Mesendoderm (in vitro differentiated cells): ENCODE measurements around the gene RBM41.

ENCODE experiments used
- DNase-seq: peaks from one replicate; pipeline ENCODE4 v3.0.0; 2013
- H2AK5ac ChIP-seq: 2 replicates; pipeline ENCODE4 v1.6.1; 2013; ENCODE audit warnings: low read length, inconsistent platforms
- H2BK120ac ChIP-seq: 2 replicates; pipeline ENCODE4 v1.6.1; 2013; ENCODE audit warnings: low read depth, mild to moderate bottlenecking, low read length, moderate library complexity, mixed read lengths
- H2BK15ac ChIP-seq: replicated peaks from 2 replicates; pipeline ENCODE4 v1.6.1; 2013; ENCODE audit warnings: low read depth, mild to moderate bottlenecking, moderate library complexity
- H2BK5ac ChIP-seq: 2 replicates; pipeline ENCODE4 v1.6.1; 2013; ENCODE audit warnings: low read length, inconsistent platforms
- H3K18ac ChIP-seq: 2 replicates; pipeline ENCODE4 v1.6.1; 2013; ENCODE audit warnings: mild to moderate bottlenecking, low read length, mixed read lengths
- H3K23ac ChIP-seq: one replicate; pipeline ENCODE4 v1.6.1; 2013; ENCODE audit warnings: low read length
- H3K27ac ChIP-seq: 2 replicates; pipeline ENCODE4 v1.5.1; 2013; ENCODE audit warnings: low read depth, mild to moderate bottlenecking, inconsistent platforms, low read length, moderate library complexity
- H3K27me3 ChIP-seq: 2 replicates; pipeline ENCODE4 v1.6.1; 2013; ENCODE audit warnings: low read length, control low read depth, mild to moderate bottlenecking, inconsistent platforms; ENCODE audit not compliant: insufficient read depth, poor library complexity
- H3K36me3 ChIP-seq: 2 replicates; pipeline ENCODE4 v1.6.1; 2013; ENCODE audit warnings: low read length, inconsistent platforms; ENCODE audit not compliant: control insufficient read depth, insufficient read depth
- H3K4ac ChIP-seq: one replicate; pipeline ENCODE4 v1.6.1; 2013; ENCODE audit warnings: low read depth, mild to moderate bottlenecking, low read length, moderate library complexity
- H3K4me1 ChIP-seq: 2 replicates; pipeline ENCODE4 v1.6.1; 2013; ENCODE audit warnings: low read depth, low read length, inconsistent platforms; ENCODE audit not compliant: control insufficient read depth
- H3K4me2 ChIP-seq: 2 replicates; pipeline ENCODE4 v1.6.1; 2013; ENCODE audit warnings: low read length
- H3K4me3 ChIP-seq: 2 replicates; pipeline ENCODE4 v1.5.1; 2013; ENCODE audit warnings: mild to moderate bottlenecking, low read length
- H3K56ac ChIP-seq: one replicate; pipeline ENCODE4 v1.6.1; 2013; ENCODE audit warnings: low read length
- H3K79me1 ChIP-seq: 2 replicates; pipeline ENCODE4 v1.6.1; 2013; ENCODE audit warnings: low read length, inconsistent platforms
- H3K79me2 ChIP-seq: 2 replicates; pipeline ENCODE4 v1.6.1; 2013; ENCODE audit warnings: mild to moderate bottlenecking, low read length; ENCODE audit not compliant: control insufficient read depth, insufficient read depth
- H3K9ac ChIP-seq: 2 replicates; pipeline ENCODE4 v1.6.1; 2013; ENCODE audit warnings: low read length, inconsistent platforms
- H4K5ac ChIP-seq: one replicate; pipeline ENCODE4 v1.6.1; 2013; ENCODE audit warnings: low read length
- H4K8ac ChIP-seq: one replicate; pipeline ENCODE4 v1.6.1; 2013; ENCODE audit warnings: low read depth, mild to moderate bottlenecking, control low read depth, low read length, moderate library complexity
- WGBS: extraction: QIAGEN DNeasy Blood & Tissue Kit; methylation state at CpG from one replicate; pipeline ENCODE4 v1.1.7; 2013; ENCODE audit warnings: low lambda C conversion rate, missing lambda C conversion rate; ENCODE audit not compliant: insufficient coverage; ENCODE audit errors: extremely low coverage; 5-methylcytosine and 5-hydroxymethylcytosine counted together

RBM41 gene

GRCh38 chrX:107123750-107124149 lies 5.1 kb upstream of the RBM41 start:
- Histone ChIP-seq H3K4me2 (no peak overlapping the region), H4K8ac (no peak overlapping the region), H3K4me1 (no peaks in the 10 kb centered on the region), H4K5ac (no peak overlapping the region), H3K23ac (no peak overlapping the region), H2AK5ac (no peak overlapping the region), H3K4ac (no peak overlapping the region), H2BK15ac (no peak overlapping the region), H3K79me1 (no peaks in the 10 kb centered on the region), H3K56ac (no peak overlapping the region), H3K9ac (no peak overlapping the region), H3K4me3 (no peak overlapping the region), H3K79me2 (no peaks in the 10 kb centered on the region), H3K27me3 (no peaks in the 10 kb centered on the region), H3K27ac (no peak overlapping the region), H2BK5ac (no peak overlapping the region), H3K36me3 (no peaks in the 10 kb centered on the region), H3K18ac (no peak overlapping the region), H2BK120ac (no peak overlapping the region)
- DNase-seq = no peak

- Histone ChIP-seq H3K4me3 (no peak overlapping the region), H2BK5ac (no peak overlapping the region)
These were observed 661 bp upstream of the RBM41 start for GRCh38 chrX:107119283-107119682.

DNA sequence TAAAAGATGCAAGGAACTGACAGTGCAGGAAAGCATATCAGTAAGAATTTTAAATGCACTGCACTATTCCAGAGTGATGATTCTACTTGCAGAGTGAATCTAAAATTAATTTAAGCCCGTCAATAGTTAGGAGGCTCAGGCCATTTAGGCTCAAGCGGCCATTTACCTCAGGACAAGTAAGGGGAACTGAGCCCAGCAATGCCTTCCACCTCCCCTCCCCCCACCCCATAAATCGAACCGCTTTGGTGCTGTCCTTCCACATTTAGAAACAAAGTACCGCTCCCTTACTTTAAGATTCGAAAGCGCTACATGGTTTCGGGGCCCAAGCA lies 665 bp downstream of the RBM41 start:
- H3K18ac ChIP-seq = peak overlapping the region; percentile 85
- no peaks in the 10 kb centered on the region for H3K36me3 ChIP-seq
- H4K5ac ChIP-seq = no peak overlapping the region
- H3K79me1 ChIP-seq = no peaks in the 10 kb centered on the region
- no peaks in the 10 kb centered on the region for H3K27me3 ChIP-seq
- no peak overlapping the region for H3K4me2 ChIP-seq
- no peak overlapping the region for H3K23ac ChIP-seq
- no peaks in the 10 kb centered on the region for H3K79me2 ChIP-seq
- DNase-seq = peak; percentile 16
- no peak overlapping the region for H2AK5ac ChIP-seq
- H4K8ac ChIP-seq = no peak overlapping the region
- H2BK15ac ChIP-seq = no peak overlapping the region
- H3K4ac ChIP-seq = no peak overlapping the region
- H2BK5ac ChIP-seq = no peak overlapping the region
- H3K56ac ChIP-seq = peak overlapping the region; percentile 93
- H3K27ac ChIP-seq = no peak overlapping the region
- WGBS = no CpG with 5 or more reads among the region's 8 CpGs
- H2BK120ac ChIP-seq = peak overlapping the region; percentile 54
- H3K4me3 ChIP-seq = peak overlapping the region; percentile 83
- no peaks in the 10 kb centered on the region for H3K4me1 ChIP-seq
- peak overlapping the region; percentile 86 for H3K9ac ChIP-seq

More at GRCh38 chrX:107119283-107119682, 661 bp upstream of the RBM41 start:
- Histone ChIP-seq H3K4ac (no peak overlapping the region), H2BK15ac (no peak overlapping the region), H3K9ac (no peak overlapping the region), H3K79me1 (no peaks in the 10 kb centered on the region), H3K18ac (no peak overlapping the region), H2AK5ac (no peak overlapping the region), H4K8ac (no peak overlapping the region), H3K79me2 (no peaks in the 10 kb centered on the region), H3K27me3 (no peaks in the 10 kb centered on the region), H4K5ac (no peak overlapping the region), H3K4me2 (no peak overlapping the region), H3K4me1 (no peaks in the 10 kb centered on the region), H2BK120ac (no peak overlapping the region), H3K27ac (no peak overlapping the region), H3K56ac (no peak overlapping the region), H3K23ac (no peak overlapping the region), H3K36me3 (no peaks in the 10 kb centered on the region)
- no CpG with 5 or more reads among the region's 1 CpG for WGBS
- DNase-seq = no peak

DNA sequence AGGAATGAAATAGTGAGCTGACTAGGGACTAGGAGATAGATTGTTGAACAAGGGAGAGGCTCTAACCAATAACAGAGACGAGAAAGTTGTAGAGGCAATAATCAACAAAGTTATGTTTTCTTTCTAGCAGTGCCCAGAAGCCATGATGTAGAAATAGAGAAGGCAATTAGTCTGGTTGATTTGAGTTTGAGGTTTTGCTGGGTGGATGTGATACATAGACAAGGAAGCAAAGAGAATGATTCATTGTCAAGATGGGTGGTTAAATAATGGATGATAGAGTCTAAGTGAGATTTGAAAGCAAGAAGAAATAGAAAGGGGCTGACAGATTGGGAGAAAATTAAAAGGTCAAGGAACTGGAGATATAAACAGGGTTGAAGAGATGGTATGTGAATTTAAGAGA lies 11.2 kb downstream of the RBM41 start:
- WGBS = no CpG with 5 or more reads among the region's 1 CpG
- Histone ChIP-seq H3K56ac (no peak overlapping the region), H3K9ac (no peak overlapping the region), H3K36me3 (no peaks in the 10 kb centered on the region), H3K4me3 (no peak overlapping the region), H3K79me2 (no peaks in the 10 kb centered on the region), H3K4ac (no peak overlapping the region), H3K4me2 (no peak overlapping the region), H2BK5ac (no peak overlapping the region), H2BK120ac (no peak overlapping the region), H2BK15ac (no peak overlapping the region), H2AK5ac (no peak overlapping the region), H3K23ac (no peak overlapping the region), H3K4me1 (no peaks in the 10 kb centered on the region), H3K27me3 (no peaks in the 10 kb centered on the region), H4K5ac (no peak overlapping the region), H3K18ac (no peak overlapping the region), H3K79me1 (no peaks in the 10 kb centered on the region), H4K8ac (no peak overlapping the region), H3K27ac (no peak overlapping the region)
- DNase-seq = no peak

- Histone ChIP-seq H2BK15ac (no peak overlapping the region), H3K27ac (no peak overlapping the region), H3K56ac (no peak overlapping the region), H4K8ac (no peak overlapping the region), H3K9ac (no peak overlapping the region), H2AK5ac (no peak overlapping the region), H3K4me2 (no peak overlapping the region), H3K18ac (no peak overlapping the region), H4K5ac (no peak overlapping the region), H3K4ac (no peak overlapping the region), H3K27me3 (no peaks in the 10 kb centered on the region), H2BK5ac (no peak overlapping the region), H3K79me2 (no peaks in the 10 kb centered on the region), H3K79me1 (no peaks in the 10 kb centered on the region), H3K23ac (no peak overlapping the region), H2BK120ac (no peak overlapping the region), H3K4me3 (no peak overlapping the region), H3K36me3 (no peaks in the 10 kb centered on the region), H3K4me1 (no peaks in the 10 kb centered on the region)
- no CpG with 5 or more reads among the region's 1 CpG for WGBS
- DNase-seq = peak; percentile 1
These were observed 15.6 kb downstream of the RBM41 start for GRCh38 chrX:107102980-107103379.

DNA sequence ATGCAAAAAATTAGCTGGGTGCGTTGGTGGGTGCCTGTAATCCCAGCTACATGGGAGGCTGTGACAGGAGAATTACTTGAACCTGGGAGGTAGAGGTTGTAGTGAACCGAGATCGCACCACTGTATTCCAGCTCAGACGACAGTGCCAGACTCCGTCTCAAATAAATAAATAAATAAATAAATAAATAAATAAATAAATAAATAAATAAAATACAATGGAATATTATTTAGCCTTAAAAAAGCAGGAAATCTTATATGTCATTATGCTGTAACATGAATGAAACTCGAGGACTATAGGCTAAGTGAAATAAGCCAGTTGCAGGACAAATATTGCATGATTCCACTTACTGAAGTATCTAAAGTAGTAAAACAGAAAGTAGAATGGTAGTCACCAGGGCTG lies 42.5 kb downstream of the RBM41 start:
- Histone ChIP-seq H3K23ac (no peak overlapping the region), H2BK15ac (no peak overlapping the region), H4K5ac (no peak overlapping the region), H2AK5ac (no peak overlapping the region), H2BK5ac (no peak overlapping the region), H3K18ac (no peak overlapping the region), H3K79me1 (no peaks in the 10 kb centered on the region), H3K79me2 (no peaks in the 10 kb centered on the region), H3K4me2 (no peak overlapping the region), H3K4ac (no peak overlapping the region), H3K36me3 (no peaks in the 10 kb centered on the region), H4K8ac (no peak overlapping the region), H3K27me3 (no peaks in the 10 kb centered on the region), H3K56ac (no peak overlapping the region), H3K27ac (no peak overlapping the region), H3K9ac (no peak overlapping the region), H3K4me1 (no peaks in the 10 kb centered on the region), H2BK120ac (no peak overlapping the region), H3K4me3 (no peak overlapping the region)
- no peak for DNase-seq
- no CpG with 5 or more reads among the region's 6 CpGs for WGBS
